Measurements from ENCODE around the gene FOSB. TPM values are rescaled to one million over a fixed set of nuclear protein-coding genes. Genes with fewer than 3 reads are reported as not detected.

FOSB gene
- total RNA-seq, 1 experiment from 2014 or later = 1.7 TPM

GRCh38 chr19:45512881-45513483 lies 45.2 kb downstream of the FOSB start:
- Histone ChIP-seq H3K18ac (ENCODE audit: insufficient read length, low read depth, low read length) (no peak overlapping the region), H3K27ac (ENCODE audit: insufficient read length, low read depth, low read length) (no peak overlapping the region), H3K9me3 (ENCODE audit: control insufficient read depth, low read depth, low read length) (no peaks in the 10 kb centered on the region), H2AK5ac (ENCODE audit: insufficient read length, low read length) (no peak overlapping the region), H3K27me3 (ENCODE audit: insufficient read depth, low read length) (no peaks in the 10 kb centered on the region), H3K4ac (ENCODE audit: low read depth, low read length) (no peak overlapping the region), H2BK120ac (ENCODE audit: low read depth, low read length, poor library complexity, severe bottlenecking) (no peak overlapping the region), H3K9ac (ENCODE audit: extremely low read depth, insufficient read length, low read length) (no peak overlapping the region), H3K4me1 (ENCODE audit: insufficient read depth, low read length) (no peaks in the 10 kb centered on the region; the same call in 1 of the 2 replicates), H3K23me2 (ENCODE audit: insufficient read length, low read depth, low read length, poor library complexity, severe bottlenecking) (peaks cover 12% of the 10 kb centered on the region), H4K8ac (replicated peaks; ENCODE audit: insufficient read length, low read depth, low read length) (no peak overlapping the region), H2BK5ac (ENCODE audit: insufficient read length, low read length) (no peak overlapping the region), H3K4me2 (ENCODE audit: insufficient read depth, insufficient read length, low read length) (no peak overlapping the region), H4K91ac (ENCODE audit: insufficient read length, low read depth, low read length) (no peak overlapping the region), H2BK12ac (ENCODE audit: insufficient read length, low read depth, low read length) (no peak overlapping the region), H3K56ac (ENCODE audit: insufficient read length, low read depth, low read length) (no peak overlapping the region), H2AFZ (ENCODE audit: low read length) (no peak overlapping the region), H2BK20ac (ENCODE audit: low read depth, low read length, poor library complexity, severe bottlenecking) (no peak overlapping the region), H3K23ac (ENCODE audit: insufficient read length, low read depth, low read length) (no peak overlapping the region), H3K79me2 (ENCODE audit: insufficient read depth, low read length) (peaks cover 45% of the 10 kb centered on the region; the same call in 1 of the 2 replicates), H4K20me1 (ENCODE audit: control insufficient read depth, insufficient read depth, insufficient read length) (no peaks in the 10 kb centered on the region), H3T11ph (ENCODE audit: low read length) (no peak overlapping the region), H2BK15ac (ENCODE audit: low read depth, low read length) (no peak overlapping the region), H3K14ac (ENCODE audit: insufficient read depth, low read length) (no peak overlapping the region), H3K79me1 (ENCODE audit: insufficient read depth, low read depth, low read length, poor library complexity, severe bottlenecking) (peaks cover 23% of the 10 kb centered on the region), H4K5ac (ENCODE audit: insufficient read length, low read depth, low read length) (no peak overlapping the region)
- peaks cover 14 to 19% of the 10 kb centered on the region in 2 experiments for H3K4me1 Mint-ChIP-seq
- no peak for DNase-seq
- no peak overlapping the region; a peak in 1 of 5 replicates for H3K4me3 Mint-ChIP-seq
- peaks cover 11 to 38% (median 22%) of the 10 kb centered on the region in 3 experiments for H3K36me3 Mint-ChIP-seq (ENCODE audit: insufficient read depth in 1 of 3, low read depth in 3 of 3)
- WGBS (ENCODE audit: extremely low coverage, insufficient read length, low lambda C conversion rate) = no CpG with 5 or more reads among the region's 6 CpGs
- no peaks in the 10 kb centered on the region; the same call in 1 of the 2 replicates for H3K27me3 Mint-ChIP-seq (ENCODE audit: low read depth)
- no peaks in the 10 kb centered on the region for H3K9me3 Mint-ChIP-seq
- no peak for TF ChIP-seq CTCF (conservative IDR thresholded peaks at IDR 0.05)
- 0 out of 7 replicates have a peak overlapping the region, but pooled peaks of 1 of the 3 experiments have one; percentile 55 for H3K27ac Mint-ChIP-seq

Measured in H9 (cell line).